ENCODE data around the gene F12. TPM values are rescaled to one million over a fixed set of nuclear protein-coding genes. Genes with fewer than 3 reads are reported as not detected.
A peak's percentile ranks its signal among the peaks of the same experiment; 100 is the strongest.

The F12 gene
- total RNA-seq, 1 experiment from 2014 or later, result 10.0 TPM

DNA sequence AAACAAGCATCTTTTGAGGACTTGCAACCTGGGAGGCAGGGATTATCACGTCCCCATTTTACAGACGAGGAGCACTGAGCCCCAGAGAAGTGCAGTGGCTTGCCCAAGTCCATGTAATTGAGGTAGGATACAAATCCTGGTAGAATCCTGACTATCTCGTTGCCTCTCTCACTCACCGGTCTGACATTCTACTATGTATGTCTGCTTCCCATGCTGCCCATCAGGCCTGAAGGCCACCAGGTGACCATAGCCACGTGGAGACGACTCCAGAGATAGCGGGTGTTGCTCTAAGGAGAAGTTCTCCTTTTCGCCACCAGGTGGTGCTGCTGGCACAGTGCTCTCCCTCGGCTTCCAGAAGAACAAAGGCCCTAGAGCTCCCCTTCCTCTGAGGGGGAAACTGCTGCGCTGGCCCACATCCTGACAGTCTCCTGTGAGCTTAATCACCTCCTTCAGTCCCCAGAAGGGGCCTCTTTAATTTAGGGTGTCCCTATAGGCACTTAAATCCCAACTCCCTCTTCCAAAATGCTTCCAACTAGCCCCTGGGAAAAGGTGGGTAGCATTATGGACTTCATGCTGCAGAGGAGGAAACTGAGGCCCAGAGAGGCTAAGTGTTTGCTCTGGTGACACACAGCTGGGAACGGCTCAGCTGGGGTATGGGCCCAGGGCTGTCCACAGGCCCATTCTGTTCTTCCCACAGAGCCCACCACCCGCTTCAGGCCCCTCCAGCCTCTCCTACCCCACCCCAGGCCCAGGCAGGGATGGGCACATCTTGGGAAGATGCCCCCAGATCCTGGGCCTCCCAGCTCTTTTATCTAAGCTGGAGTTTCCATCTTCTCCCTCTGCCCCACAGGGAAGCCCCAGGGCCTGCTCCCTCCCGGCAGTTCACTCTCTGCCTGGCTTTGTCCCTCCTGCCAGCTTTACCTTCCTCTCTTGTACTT lies 18.7 kb downstream of the F12 start:
- H3K36me3 Mint-ChIP-seq, result no peaks in the 10 kb centered on the region
- H3K27ac Mint-ChIP-seq, result no peak overlapping the region
- no peak overlapping the region for H3K4me3 Mint-ChIP-seq
- DNase-seq (ENCODE audit: low spot score), result peak; percentile 93
- no peaks in the 10 kb centered on the region for H3K9me3 Mint-ChIP-seq
- peaks cover 31% of the 10 kb centered on the region for H3K27me3 Mint-ChIP-seq (ENCODE audit: low read depth)
- TF ChIP-seq GRHL2 (CRISPR knock-in tag; IDR thresholded peaks at IDR 0.05; ENCODE audit: insufficient replicate concordance, severe bottlenecking) (no peak), ETV6 (CRISPR knock-in tag; IDR thresholded peaks at IDR 0.05) (peak; percentile 60; the same call in 1 of the 2 replicates), ZNF121 (CRISPR knock-in tag; IDR thresholded peaks at IDR 0.05) (0 out of 2 replicates have a peak, but pooled peaks have one; percentile 23), GTF2I (CRISPR knock-in tag; conservative IDR thresholded peaks at IDR 0.05) (peak; percentile 36; the same call in 1 of the 2 replicates), SP1 (CRISPR knock-in tag; conservative IDR thresholded peaks at IDR 0.05) (peak; percentile 58), ZNF263 (CRISPR knock-in tag; IDR thresholded peaks at IDR 0.05; ENCODE audit: low read depth) (no peak)
- TF ChIP-seq, protein P1, sequence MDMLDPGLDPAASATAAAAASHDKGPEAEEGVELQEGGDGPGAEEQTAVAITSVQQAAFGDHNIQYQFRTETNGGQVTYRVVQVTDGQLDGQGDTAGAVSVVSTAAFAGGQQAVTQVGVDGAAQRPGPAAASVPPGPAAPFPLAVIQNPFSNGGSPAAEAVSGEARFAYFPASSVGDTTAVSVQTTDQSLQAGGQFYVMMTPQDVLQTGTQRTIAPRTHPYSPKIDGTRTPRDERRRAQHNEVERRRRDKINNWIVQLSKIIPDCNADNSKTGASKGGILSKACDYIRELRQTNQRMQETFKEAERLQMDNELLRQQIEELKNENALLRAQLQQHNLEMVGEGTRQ (CRISPR knock-in tag; IDR thresholded peaks at IDR 0.05), result peak; percentile 81
- TF ChIP-seq, protein P2, sequence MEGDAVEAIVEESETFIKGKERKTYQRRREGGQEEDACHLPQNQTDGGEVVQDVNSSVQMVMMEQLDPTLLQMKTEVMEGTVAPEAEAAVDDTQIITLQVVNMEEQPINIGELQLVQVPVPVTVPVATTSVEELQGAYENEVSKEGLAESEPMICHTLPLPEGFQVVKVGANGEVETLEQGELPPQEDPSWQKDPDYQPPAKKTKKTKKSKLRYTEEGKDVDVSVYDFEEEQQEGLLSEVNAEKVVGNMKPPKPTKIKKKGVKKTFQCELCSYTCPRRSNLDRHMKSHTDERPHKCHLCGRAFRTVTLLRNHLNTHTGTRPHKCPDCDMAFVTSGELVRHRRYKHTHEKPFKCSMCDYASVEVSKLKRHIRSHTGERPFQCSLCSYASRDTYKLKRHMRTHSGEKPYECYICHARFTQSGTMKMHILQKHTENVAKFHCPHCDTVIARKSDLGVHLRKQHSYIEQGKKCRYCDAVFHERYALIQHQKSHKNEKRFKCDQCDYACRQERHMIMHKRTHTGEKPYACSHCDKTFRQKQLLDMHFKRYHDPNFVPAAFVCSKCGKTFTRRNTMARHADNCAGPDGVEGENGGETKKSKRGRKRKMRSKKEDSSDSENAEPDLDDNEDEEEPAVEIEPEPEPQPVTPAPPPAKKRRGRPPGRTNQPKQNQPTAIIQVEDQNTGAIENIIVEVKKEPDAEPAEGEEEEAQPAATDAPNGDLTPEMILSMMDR (IDR thresholded peaks at IDR 0.05), result peak; percentile 98
- TF ChIP-seq, protein P3, sequence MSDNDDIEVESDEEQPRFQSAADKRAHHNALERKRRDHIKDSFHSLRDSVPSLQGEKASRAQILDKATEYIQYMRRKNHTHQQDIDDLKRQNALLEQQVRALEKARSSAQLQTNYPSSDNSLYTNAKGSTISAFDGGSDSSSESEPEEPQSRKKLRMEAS (CRISPR knock-in tag; IDR thresholded peaks at IDR 0.05), result peak; percentile 94
- TF ChIP-seq, protein P4, sequence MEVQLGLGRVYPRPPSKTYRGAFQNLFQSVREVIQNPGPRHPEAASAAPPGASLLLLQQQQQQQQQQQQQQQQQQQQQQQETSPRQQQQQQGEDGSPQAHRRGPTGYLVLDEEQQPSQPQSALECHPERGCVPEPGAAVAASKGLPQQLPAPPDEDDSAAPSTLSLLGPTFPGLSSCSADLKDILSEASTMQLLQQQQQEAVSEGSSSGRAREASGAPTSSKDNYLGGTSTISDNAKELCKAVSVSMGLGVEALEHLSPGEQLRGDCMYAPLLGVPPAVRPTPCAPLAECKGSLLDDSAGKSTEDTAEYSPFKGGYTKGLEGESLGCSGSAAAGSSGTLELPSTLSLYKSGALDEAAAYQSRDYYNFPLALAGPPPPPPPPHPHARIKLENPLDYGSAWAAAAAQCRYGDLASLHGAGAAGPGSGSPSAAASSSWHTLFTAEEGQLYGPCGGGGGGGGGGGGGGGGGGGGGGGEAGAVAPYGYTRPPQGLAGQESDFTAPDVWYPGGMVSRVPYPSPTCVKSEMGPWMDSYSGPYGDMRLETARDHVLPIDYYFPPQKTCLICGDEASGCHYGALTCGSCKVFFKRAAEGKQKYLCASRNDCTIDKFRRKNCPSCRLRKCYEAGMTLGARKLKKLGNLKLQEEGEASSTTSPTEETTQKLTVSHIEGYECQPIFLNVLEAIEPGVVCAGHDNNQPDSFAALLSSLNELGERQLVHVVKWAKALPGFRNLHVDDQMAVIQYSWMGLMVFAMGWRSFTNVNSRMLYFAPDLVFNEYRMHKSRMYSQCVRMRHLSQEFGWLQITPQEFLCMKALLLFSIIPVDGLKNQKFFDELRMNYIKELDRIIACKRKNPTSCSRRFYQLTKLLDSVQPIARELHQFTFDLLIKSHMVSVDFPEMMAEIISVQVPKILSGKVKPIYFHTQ (CRISPR knock-in tag; IDR thresholded peaks at IDR 0.05), result no peak
- TF ChIP-seq, protein P5, sequence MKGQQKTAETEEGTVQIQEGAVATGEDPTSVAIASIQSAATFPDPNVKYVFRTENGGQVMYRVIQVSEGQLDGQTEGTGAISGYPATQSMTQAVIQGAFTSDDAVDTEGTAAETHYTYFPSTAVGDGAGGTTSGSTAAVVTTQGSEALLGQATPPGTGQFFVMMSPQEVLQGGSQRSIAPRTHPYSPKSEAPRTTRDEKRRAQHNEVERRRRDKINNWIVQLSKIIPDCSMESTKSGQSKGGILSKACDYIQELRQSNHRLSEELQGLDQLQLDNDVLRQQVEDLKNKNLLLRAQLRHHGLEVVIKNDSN (CRISPR knock-in tag; IDR thresholded peaks at IDR 0.05), result peak; percentile 86
- peak; percentile 88 for ATAC-seq
- ChIA-PET POLR2A (interaction anchor here (0.5 to 2.1 kb wide), 7 partner anchors 8 to 69 kb away, joined by 3 to 11 read pairs (median 6); partner anchors contain the start of gene GRK6), CTCF (interaction anchor here (0.6 to 9.6 kb wide), 44 partner anchors 8 to 303 kb away, joined by 3 to 216 read pairs (median 6); partner anchors contain the start of genes F12, FGFR4, GRK6 and LMAN2)
- H3K4me1 Mint-ChIP-seq, result peaks cover 32% of the 10 kb centered on the region

DNA sequence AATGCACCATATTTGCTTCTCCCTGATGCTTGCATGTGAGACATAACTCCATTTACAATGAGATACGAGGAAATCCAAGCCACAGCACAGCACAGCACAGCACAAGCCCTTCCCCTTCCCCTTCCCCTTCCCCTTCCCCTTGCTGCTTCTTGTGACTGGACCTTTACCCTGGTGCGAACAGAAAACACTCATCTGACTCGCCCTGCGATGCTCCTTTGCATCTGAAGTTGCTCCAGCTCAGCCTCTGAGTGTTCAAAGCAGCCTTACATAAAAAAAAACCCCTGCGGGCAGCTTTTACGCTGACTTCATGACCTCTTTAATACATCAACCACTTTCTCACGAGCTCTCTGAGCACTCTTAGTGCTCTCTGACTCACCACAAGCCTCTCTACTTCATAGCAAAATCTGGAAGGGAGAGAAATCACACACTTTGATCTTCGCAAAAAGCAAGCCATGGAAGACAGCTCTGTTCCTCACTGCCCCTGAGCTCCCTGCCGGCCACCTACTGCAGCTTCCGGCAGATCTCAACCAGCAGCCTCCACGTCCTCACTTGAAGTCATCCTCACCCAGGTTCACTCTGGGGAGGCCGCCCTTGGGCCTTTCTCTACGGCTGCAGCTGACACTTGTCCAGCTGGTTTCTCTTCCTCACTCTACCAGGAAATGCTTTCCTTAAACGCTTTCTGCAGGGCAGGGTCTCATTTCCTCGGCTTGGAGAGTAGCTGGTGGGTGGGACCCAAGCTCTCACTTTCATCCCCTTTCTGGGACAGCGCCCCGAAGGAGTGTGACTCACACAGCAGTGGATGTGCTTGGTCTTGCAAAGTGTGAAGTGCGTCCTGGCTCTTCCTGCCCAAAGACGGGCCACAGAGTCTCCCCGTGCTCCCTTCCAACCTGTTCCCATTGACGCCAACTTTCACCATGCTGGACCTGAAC lies 19.9 kb downstream of the F12 start:
- no peak for DNase-seq (ENCODE audit: low spot score)
- ChIA-PET CTCF (interaction anchor here (1.0 to 9.6 kb wide), 18 partner anchors 10 to 113 kb away, joined by 4 to 216 read pairs (median 20); partner anchors contain the start of genes GRK6, MXD3, PDLIM7 and PFN3), POLR2A (interaction anchor here (1.7 to 2.1 kb wide), 4 partner anchors 13 to 65 kb away, joined by 5 to 8 read pairs (median 7); partner anchors contain the start of gene GRK6)
- Mint-ChIP-seq H3K4me1 (peaks cover 28% of the 10 kb centered on the region), H3K27ac (no peak overlapping the region), H3K4me3 (no peak overlapping the region), H3K9me3 (no peaks in the 10 kb centered on the region), H3K27me3 (ENCODE audit: low read depth) (peaks cover 28% of the 10 kb centered on the region), H3K36me3 (no peaks in the 10 kb centered on the region)
- ATAC-seq, result peak; percentile 3; the same call in 1 of the 2 replicates
- TF ChIP-seq ZNF396 (CRISPR knock-in tag; IDR thresholded peaks at IDR 0.05; ENCODE audit: borderline replicate concordance) (no peak), CBFB (CRISPR knock-in tag; IDR thresholded peaks at IDR 0.05; ENCODE audit: low read depth) (no peak), SP1 (CRISPR knock-in tag; conservative IDR thresholded peaks at IDR 0.05) (no peak), TEAD4 (CRISPR knock-in tag; IDR thresholded peaks at IDR 0.05) (no peak), ZNF138 (CRISPR knock-in tag; conservative IDR thresholded peaks at IDR 0.05) (no peak), NR1H2 (CRISPR knock-in tag; IDR thresholded peaks at IDR 0.05) (no peak), ETV6 (CRISPR knock-in tag; IDR thresholded peaks at IDR 0.05) (no peak)
- TF ChIP-seq, protein P6, sequence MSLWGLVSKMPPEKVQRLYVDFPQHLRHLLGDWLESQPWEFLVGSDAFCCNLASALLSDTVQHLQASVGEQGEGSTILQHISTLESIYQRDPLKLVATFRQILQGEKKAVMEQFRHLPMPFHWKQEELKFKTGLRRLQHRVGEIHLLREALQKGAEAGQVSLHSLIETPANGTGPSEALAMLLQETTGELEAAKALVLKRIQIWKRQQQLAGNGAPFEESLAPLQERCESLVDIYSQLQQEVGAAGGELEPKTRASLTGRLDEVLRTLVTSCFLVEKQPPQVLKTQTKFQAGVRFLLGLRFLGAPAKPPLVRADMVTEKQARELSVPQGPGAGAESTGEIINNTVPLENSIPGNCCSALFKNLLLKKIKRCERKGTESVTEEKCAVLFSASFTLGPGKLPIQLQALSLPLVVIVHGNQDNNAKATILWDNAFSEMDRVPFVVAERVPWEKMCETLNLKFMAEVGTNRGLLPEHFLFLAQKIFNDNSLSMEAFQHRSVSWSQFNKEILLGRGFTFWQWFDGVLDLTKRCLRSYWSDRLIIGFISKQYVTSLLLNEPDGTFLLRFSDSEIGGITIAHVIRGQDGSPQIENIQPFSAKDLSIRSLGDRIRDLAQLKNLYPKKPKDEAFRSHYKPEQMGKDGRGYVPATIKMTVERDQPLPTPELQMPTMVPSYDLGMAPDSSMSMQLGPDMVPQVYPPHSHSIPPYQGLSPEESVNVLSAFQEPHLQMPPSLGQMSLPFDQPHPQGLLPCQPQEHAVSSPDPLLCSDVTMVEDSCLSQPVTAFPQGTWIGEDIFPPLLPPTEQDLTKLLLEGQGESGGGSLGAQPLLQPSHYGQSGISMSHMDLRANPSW (CRISPR knock-in tag; conservative IDR thresholded peaks at IDR 0.05; ENCODE audit: low read depth), result no peak
- TF ChIP-seq, protein P7, sequence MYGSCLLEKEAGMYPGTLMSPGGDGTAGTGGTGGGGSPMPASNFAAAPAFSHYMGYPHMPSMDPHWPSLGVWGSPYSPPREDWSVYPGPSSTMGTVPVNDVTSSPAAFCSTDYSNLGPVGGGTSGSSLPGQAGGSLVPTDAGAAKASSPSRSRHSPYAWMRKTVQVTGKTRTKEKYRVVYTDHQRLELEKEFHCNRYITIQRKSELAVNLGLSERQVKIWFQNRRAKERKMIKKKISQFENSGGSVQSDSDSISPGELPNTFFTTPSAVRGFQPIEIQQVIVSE (CRISPR knock-in tag; IDR thresholded peaks at IDR 0.05; ENCODE audit: borderline replicate concordance), result no peak

Data from WTC11 (cell line).